ENCODE results near the gene IL12RB1.

IL12RB1 gene

DNA sequence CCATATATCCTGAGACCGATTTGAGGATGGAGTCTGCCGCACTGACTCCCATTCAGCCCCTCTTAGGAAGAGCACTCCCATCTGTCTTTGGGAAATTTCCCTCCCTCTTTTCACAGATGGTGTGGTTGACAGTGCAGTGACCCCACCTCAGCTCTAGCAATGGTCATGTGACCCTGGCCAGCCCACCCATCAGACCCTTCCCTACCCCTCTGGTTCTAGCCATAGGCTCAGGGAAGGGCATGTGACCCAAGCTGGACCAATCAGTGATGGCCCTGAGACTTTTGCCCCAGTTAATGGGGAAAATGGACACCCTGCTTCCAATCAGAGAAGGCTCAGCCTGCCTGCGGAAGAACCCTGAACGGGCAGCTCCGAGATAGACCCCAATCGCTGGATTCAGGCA is 26.3 kb downstream of the IL12RB1 start:
- no peak overlapping the region for H3K4me3 ChIP-seq (ENCODE audit: low read depth, low read length)
- TF ChIP-seq, protein P1, sequence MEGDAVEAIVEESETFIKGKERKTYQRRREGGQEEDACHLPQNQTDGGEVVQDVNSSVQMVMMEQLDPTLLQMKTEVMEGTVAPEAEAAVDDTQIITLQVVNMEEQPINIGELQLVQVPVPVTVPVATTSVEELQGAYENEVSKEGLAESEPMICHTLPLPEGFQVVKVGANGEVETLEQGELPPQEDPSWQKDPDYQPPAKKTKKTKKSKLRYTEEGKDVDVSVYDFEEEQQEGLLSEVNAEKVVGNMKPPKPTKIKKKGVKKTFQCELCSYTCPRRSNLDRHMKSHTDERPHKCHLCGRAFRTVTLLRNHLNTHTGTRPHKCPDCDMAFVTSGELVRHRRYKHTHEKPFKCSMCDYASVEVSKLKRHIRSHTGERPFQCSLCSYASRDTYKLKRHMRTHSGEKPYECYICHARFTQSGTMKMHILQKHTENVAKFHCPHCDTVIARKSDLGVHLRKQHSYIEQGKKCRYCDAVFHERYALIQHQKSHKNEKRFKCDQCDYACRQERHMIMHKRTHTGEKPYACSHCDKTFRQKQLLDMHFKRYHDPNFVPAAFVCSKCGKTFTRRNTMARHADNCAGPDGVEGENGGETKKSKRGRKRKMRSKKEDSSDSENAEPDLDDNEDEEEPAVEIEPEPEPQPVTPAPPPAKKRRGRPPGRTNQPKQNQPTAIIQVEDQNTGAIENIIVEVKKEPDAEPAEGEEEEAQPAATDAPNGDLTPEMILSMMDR (IDR thresholded peaks at IDR 0.05; ENCODE audit: control insufficient read depth, extremely low read depth, insufficient read depth), result no peak
- no peak for DNase-seq (ENCODE audit: low read depth)

DNA sequence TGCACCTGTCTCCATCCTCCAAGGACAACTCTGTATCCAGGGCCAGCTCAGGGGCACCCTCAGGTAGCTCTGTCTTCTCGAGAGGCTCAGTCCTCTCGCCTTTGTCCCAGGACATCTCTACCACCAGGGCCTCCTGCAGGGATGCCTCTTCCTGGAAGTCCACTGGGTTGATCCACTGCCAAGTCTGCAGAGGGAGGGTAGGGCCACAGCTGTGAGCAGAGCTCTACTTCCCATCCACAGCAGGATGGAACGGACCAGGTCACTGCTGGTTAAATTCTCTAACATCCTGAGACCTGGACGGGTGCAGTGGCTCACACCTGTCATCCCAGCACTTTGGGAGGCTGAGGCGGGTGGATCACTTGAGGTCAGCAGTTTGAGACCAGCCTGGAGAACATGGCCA is 26.8 kb downstream of the IL12RB1 start:
- TF ChIP-seq, protein P1 (IDR thresholded peaks at IDR 0.05; ENCODE audit: control insufficient read depth, extremely low read depth, insufficient read depth), result no peak
- H3K4me3 ChIP-seq (ENCODE audit: low read depth, low read length), result no peak overlapping the region
- no peak for DNase-seq (ENCODE audit: low read depth)

DNA sequence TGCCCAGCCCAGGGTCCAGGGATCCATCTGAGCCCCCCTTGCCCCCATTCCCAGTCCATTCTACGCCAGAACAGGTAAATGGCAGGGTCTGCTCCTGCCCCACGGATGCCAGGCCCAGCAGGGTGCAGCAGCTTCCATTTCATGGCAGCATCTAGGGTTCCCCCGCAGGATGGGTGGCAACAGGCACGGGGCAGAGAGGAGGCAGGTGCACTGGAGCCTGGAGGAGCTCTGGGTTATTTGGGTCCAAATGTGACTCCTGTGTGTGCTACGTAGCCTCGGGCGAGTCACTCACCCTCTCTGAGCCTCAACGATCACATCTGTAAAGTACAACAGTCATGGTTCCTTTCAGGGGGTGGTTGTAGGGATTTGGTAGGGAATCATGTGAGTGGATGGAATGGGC is 27.4 kb downstream of the IL12RB1 start:
- no peak overlapping the region for H3K4me3 ChIP-seq (ENCODE audit: low read depth, low read length)
- TF ChIP-seq, protein P1 (IDR thresholded peaks at IDR 0.05; ENCODE audit: control insufficient read depth, extremely low read depth, insufficient read depth), result no peak
- DNase-seq (ENCODE audit: low read depth), result no peak

DNA sequence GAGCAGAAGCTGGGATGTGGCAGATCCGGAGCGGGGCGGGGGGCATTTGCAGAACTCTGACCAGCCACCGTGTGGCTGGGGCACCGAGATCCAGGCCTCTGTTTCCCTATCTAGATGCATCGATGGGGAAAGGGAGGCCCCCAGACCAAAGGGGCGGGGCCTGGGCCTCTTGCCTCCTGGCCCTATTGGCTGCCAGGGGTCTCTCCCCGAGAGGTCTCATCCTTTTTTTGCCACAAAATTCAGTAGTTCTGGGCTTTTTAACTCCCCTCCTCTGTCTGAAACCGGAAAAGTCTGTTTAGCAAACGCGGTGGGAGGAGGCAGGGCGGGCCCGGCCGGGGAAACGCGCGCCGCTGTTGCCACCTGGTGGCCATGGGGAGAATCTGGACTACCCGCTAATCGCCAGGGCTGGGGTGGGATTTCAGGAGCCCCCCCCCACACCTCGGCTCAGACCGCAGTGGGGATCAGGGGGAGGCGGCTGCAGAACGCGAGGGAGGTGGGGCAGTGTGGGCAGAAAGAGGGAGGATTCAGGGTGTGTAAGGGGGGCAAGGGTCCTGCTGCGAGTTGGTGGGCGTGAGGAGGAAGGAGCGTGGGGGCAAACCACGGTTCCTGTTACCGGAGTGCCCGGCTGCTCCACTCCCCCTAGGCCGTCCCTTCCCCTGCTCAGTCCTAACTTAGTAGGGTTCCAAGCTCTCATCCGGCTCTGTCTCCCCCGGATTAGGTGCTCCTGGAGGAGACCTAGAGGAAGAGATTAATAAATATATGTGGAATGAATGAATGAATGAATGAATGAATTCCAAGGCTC is 28.3 kb downstream of the IL12RB1 start:
- DNase-seq (ENCODE audit: low read depth), result no peak
- TF ChIP-seq, protein P1 (IDR thresholded peaks at IDR 0.05; ENCODE audit: control insufficient read depth, extremely low read depth, insufficient read depth), result peak; percentile 81
- H3K4me3 ChIP-seq (ENCODE audit: low read depth, low read length), result no peak overlapping the region

DNA sequence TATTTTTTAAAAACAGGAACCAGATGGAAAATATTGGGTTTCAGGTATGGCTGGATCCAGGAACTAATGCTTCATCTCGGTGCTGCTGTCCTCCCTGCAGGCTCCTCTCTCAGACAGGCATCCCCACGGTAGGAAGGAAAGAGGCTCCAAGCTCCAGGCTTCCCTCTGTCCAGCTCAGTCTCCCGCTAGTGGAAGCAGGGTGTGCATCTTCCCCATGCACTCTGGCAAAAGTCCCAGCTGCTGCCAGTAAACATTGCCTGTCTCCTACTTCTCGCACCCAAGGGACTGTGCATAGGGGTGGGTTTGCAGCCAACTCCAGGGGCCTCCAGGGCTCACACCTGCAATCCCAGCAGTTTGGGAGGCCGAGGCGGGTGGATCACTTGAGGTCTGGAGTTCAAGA is 29.2 kb downstream of the IL12RB1 start:
- DNase-seq (ENCODE audit: low read depth), result no peak
- TF ChIP-seq, protein P1 (IDR thresholded peaks at IDR 0.05; ENCODE audit: control insufficient read depth, extremely low read depth, insufficient read depth), result no peak
- no peak overlapping the region for H3K4me3 ChIP-seq (ENCODE audit: low read depth, low read length)

DNA sequence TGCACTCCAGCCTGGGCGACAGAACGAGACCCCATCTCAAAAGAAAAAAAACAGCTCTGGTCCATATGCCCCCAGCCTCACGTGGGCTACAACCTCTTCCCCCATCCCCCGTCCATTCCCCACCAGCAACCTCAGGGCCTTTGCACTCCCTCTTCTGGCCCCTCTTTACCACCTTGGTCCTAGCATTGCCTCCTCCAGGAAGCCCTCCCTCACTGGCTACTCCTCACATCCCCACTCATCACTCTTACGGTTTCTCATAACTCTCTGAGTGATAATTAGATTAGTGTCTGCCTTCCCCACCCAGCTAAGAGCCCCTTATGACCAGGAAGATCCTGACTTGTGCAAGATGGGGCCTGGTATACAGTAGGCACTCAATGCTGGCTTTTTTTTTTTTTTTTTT is 30.8 kb downstream of the IL12RB1 start:
- H3K4me3 ChIP-seq (ENCODE audit: low read depth, low read length), result no peak overlapping the region
- TF ChIP-seq, protein P1 (IDR thresholded peaks at IDR 0.05; ENCODE audit: control insufficient read depth, extremely low read depth, insufficient read depth), result no peak
- DNase-seq (ENCODE audit: low read depth), result no peak
